Measurements from ENCODE around the gene ASAP3.

The ASAP3 gene

DNA sequence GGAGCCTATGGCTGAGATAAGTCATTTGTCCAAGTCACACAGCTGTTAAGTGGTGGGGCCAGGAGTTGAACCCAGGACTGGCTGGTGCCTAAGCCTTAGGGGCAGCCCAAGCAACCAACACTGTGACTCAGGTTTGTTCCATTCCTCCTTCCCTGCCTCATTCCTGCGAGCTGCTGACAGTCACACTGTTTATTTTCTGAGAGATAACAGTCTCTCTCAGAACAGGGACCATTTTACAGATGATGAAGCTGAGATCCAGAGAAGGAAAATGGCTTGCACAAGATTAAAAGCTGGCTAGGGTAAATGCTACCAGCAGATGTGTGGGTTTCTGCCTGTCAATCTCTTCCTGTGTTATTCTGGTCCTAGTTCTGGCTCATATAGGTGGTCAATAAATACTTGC, 35.1 kb downstream of the ASAP3 start:
- DNase-seq, result no peak

DNA sequence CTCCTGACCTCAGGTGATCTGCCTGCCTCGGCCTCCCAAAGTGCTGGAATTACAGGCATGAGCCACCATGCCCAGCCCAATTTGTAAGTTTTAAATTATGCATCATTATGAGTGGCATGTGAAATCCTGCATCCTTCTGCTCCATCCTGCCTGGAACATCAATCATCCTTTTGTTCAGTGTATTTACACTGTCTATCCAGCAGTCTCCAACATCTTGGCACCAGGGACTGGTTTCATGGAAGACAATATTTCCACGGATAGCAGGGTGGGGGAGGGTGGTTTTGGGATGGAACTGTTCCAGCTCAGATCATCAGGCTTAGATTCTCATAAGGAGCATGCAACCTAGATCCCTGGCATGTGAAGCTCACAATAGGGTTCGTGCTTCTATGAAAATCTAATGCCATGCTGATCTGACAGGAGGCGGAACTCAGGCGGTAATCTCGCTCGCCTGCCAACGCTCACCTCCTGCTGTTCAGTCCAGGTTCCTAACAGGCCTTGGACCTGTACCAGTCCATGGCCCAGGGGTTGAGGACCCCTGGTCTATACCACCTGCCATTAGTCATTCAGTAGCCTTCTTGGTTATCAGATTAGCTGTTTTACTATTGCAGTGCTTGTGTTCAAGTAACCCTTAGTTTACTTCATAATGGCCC, 37.2 kb downstream of the ASAP3 start:
- DNase-seq, result no peak

DNA sequence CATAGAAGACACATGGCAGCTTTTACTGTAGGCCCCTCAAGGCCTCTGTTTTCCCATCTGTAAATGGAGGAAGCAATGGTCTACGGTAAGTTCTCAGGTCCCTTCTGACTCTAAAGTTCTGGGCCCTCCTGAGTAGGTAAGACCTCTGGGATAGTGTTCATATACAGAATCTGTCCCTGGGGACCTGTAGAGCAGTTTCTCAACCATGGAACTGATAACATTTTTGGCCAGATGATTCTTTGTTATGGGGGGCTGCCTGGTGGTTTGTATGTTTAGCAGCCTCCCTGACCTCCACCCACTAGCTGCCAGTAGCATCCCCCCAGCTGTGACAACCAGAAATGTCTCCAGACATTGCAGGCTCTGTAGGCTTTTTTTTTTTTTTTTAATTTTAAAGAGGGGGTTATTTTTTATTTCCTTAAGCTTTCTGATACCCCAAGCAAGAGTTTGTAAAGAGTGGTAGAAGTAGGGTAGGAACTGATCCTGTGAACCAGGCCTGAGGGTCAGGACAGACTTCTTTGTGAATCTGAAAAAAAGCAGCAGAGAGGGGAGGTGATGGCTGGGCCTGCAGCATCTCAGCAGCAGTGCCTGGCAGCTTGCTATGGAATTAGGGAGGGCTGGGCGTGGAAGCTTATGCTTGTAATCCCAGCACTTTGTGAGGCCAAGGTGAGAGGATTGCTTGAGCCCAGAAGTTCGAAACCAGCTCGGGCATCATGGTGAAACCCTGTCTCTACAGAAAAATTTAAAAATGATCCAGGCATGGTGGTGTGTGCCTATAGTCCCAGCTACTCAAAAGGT, 39.2 kb downstream of the ASAP3 start:
- DNase-seq, result no peak

DNA sequence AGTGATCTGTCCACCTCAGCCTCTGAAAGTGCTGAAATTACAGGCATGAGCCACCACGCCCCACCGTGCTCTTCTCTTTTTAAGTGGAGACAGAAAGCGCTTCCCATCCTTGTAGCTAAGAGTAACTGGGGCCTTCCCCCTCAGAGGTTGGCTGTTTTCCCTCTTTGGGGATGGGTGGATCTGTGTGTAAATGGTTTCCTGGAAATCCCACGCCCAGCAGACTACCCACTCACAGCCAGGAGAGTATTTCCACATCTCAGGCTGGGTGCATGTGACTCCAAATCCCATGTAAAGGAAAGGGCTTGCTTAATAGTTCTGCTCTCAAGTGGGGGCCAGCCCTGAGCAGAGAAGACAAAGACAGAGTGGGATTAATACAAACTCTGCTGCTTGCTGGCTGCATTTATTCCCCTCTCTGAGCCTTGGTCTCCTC, 39.9 kb downstream of the ASAP3 start:
- DNase-seq, result no peak

DNA sequence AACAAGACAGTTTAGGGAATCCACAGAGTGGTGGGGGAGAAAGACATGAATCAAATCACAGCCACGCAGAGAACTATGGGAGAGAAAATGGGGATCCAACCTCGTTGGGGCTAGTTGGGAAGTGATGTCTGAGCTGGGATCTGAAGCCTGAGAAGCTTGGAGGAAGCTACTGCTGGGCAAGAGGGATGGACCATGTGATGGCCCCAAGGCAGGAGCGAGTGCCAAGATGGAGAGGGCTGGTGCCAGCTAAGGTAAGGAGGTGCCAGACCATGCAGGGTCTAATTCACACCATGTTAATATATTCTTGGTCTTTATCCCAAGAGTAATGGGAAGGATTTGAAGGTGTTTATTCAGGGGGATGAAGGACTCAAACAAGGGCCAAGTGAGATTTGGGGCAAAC, 41.2 kb downstream of the ASAP3 start:
- DNase-seq, result no peak

DNA sequence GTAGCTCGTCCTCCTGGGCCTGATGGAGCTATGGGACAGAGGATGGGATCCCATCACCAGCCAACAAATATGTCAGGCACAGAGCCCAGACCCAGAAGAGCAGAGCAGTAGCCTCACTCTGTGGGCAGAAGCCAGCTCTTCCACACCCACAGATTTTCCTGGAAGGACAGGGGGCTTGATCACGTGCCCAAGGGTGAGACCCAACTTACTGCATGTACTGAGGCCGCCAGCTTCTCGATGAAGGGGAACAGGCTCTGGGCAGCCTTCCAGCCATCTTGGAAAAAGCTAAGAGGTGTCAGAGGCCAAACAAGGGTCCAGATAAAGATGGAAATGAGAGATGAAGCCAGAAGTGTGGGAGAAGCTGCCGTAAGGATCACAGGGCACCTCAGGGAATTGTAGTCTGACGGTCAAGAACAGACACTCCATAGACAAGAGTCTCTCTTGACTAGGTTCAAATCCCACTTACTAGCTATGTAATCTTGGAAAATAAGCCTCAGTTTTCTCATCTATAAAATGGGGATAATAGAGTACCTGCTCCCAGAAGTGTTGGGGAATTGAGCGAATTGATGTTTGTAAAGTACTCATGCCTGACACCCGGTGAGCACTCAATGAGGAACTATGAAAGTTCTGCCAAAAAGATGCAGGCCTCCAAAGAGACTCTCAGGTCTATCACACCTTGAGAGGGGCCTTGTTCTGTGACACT, 42.4 kb downstream of the ASAP3 start:
- DNase-seq, result no peak

DNA sequence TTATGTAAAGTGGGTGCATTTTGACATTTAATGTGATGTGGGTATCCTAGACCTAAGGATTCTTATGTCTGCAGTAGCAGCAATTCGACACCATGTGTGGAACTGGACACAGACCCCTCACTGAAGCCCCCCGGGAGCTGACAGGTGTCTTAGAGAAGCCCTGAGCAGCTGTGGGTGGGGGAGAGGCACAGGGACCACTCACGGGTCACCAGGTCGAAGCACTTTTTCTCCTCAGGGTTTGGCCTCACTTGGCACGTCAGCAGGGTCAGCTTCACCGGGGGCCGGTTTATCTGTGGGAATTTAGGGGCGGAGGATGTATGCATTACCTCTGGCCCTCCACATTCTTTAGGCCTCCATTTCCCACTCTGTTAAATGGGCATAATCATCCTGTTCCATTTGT, 45.4 kb downstream of the ASAP3 start:
- DNase-seq, result no peak

DNA sequence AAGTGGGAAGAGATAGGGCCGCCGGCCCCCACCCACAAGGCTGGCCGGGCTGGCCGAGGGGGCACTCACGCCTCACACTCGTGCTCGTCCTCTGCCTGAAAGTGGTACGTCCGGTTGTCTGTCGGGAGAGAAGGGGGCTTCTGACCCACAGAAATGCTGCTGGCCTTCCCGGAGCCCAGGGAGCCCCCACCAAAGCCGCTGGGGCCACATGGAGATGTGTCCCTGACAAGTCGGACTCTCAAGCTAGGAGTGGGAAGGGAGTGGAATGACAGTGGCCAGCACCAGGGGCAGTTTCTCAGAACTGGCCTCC, 46.7 kb downstream of the ASAP3 start:
- no peak for DNase-seq

DNA sequence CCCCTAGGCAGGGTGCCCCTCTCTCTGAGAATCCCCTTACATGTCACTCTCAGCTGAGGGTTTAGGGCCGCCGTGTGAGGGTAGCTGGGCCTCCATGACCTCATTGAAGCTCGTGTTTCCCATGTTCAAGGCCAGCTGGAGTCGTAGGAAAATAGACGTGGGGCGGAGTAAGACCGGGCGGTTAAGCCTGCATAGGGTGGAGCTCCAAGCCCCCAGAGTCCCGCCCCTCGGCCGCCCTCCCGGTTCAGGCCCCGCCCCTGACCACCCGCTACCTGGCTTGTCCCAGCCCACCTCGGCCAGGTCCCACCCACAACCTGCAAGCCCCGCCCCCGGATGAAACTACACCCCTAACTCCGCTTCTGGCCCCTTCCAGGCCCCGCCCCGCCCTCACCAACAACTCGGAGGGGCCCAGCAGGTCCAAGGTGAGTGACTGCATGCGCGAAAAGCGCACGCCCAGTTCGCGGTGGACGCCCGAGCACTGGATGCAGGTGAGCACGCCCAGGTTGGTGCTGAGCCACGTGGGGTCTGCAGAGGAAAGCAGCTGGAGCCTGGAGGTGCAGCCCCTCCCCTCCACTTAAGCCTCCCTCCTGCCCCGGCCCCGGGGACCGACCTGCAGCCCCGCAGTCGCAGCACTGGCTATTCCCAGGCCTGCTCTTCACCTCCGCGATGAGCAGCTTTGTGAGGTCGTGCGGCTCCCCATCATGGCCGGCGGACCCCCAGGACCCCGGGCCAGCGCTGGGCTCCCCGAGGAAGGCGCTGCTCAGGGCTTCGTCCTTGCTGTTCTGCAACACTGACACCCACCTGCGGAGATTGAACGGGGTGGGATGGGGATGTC, 47.2 kb downstream of the ASAP3 start:
- no peak for DNase-seq

DNA sequence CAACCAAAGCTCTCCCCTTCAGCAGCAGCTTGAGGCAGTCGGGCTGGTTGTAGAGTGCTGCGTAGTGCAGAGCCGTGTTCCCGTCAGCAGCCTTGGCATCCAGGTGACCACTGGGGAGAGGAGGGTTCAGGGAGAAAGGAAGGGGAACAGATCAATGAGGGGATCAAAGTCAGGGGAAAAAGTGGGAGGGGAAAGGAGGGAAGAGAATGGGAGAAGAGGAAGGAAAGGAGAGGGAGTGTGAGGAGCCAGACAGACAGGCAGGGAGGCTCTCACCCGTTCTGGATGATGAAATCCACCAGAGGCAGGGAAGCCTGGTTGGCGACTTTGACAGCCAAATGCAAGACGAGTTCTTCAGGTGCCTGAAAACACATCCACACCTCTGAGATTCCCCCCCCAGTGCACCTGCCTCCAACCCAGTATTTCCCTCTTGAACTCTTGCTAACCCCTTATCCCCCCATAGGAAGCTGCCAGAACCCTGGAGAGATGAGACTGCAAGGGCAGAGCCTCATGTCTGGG, 49.7 kb downstream of the ASAP3 start:
- DNase-seq, result no peak

DNA sequence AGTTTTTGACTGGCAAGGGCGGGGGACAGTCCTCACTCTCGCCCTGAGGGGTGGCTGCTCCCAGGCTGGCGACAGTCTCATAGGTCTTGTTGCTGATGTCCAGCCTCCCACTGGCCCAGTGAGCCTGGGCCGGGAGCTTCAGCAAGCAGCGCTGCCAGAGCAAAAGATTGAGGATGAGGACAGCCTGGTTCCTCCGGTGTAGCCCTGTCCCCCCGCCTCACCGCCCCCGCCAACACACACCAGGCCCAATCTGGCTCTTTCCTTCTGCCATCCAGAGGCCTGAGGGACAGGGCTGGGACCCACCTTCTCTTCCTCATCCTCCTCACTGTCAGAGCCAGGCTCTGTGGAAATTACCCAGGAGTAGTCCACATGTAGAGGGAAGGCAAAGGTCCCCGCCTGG, 50.9 kb downstream of the ASAP3 start:
- no peak for DNase-seq

DNA sequence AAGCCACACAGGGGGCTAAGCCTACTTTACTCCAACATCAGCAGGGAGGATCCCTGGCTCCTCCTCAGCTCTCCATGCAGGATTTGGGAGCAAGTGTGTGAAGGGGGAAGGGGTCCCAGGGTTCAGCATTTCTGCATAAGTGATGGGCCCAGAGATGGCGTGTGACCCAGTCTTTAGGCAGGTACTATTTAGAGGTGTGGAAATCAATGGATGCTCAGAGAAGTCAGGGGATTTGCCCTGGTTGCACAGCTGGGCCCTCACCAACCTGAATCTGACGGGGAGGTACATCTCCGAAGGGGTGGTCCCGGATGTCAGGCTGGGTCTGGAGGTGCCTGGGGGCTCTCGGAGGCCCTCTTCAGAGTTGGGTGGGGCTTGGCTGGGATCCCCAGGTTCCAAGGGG, 52.5 kb downstream of the ASAP3 start:
- no peak for DNase-seq

DNA sequence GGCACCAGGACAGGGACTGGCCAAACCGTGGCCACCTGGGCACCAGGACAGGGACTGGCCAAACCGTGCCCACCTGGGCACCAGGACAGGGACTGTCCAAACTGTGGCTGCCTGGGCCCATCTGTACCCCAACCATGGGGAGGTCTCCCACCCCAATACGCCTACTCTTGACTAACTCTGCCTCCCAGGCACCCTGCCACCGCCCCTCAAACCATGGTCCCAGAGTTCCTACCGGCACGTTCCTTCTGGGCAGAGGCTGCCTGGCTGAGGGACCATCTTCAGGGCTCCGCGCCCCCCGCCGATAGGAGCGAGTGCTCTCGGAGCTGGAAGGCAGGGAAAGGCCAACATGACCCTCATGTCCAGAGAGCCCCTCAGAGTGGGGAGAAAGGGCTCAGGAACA, 53.2 kb downstream of the ASAP3 start:
- DNase-seq, result no peak

DNA sequence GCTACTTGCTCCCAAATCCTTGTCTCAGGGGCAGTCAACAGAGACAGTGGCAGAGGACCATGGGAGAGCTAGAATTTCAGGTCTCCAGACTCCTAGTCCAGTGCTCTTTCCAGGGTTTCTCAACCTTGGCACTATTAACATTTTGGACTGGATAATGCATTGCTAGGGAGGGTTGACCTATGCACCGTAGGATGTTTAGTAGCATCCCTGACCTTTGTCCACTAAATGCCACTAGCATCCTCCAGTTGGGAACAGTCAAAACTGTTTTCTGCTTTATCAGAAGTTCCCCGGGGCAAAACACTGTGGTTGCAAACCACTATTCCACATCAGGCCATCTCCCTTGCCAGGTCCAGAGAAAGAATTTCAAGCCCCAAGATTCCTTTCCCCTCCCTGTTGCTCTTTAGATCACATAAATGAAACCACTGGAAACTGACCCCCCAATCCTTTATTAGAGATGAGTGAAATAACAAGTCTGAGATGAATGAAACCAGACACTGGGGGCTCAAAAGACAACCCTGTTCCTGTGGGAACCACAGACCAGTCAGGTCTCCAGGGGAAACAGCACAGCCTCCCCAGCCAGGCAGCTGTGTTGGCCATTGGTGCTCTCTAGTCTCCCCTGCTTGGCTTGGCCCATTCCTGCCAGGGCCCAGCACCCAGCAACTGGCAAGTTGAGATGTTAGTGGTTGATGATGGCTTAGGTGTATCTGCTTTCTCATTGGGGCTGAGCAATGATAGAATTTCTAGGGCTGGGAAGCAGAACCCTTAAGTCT, 55.7 kb downstream of the ASAP3 start:
- no peak for DNase-seq

DNA sequence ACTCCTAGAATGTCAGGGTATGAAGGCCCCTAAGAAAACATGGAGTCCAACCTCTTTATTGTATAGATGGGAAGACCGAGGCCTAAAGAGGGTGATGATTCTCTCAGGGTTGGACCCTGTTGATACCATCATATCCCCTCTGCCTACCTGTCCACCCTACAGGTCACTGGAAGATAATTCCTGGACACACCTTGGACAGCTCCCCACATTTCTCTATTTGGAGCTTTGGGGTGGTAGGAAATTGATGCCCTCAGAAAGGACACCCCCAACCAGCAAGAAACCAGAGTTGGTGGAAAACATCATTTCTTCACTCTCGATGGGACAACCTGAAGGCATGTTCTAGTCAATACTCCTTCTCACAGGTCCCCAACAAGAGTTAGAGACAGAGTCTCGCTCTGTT, 56.4 kb downstream of the ASAP3 start:
- no peak for DNase-seq

DNA sequence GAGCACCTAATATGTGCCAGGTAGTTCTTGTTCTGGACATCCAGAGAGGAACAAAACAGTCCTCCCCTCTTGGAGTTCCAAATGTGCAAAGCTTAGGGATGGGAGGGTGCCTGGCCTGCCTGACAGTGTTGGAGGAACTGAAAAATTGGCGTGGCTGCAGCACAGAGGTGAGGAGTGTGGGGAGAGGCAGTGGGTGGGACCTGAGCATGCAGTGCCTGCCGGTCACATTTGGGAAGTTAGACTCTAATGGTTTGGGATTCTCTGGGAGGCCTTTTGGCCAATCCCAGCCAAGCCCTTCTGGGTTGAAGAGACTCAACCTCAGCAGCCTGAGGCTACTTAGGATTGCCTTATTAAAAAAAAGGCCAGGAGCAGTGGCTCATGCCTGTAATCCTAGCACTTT, 57.2 kb downstream of the ASAP3 start:
- DNase-seq, result no peak

DNA sequence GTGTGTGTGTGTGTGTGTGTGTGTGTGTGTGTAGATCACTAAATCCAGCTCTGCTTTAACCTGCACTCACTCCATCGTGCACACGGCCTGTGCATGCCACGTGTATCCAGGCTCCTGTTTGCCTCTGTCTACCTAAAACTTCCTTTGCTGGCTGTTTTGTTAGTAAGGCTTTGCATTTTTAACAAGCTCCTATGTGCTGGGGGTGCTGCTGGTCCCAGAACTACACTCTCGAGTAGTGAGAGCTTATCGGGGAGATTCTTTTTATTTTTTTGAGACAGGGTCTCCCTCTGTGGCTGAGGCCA, 58.8 kb downstream of the ASAP3 start:
- DNase-seq, result no peak

DNA sequence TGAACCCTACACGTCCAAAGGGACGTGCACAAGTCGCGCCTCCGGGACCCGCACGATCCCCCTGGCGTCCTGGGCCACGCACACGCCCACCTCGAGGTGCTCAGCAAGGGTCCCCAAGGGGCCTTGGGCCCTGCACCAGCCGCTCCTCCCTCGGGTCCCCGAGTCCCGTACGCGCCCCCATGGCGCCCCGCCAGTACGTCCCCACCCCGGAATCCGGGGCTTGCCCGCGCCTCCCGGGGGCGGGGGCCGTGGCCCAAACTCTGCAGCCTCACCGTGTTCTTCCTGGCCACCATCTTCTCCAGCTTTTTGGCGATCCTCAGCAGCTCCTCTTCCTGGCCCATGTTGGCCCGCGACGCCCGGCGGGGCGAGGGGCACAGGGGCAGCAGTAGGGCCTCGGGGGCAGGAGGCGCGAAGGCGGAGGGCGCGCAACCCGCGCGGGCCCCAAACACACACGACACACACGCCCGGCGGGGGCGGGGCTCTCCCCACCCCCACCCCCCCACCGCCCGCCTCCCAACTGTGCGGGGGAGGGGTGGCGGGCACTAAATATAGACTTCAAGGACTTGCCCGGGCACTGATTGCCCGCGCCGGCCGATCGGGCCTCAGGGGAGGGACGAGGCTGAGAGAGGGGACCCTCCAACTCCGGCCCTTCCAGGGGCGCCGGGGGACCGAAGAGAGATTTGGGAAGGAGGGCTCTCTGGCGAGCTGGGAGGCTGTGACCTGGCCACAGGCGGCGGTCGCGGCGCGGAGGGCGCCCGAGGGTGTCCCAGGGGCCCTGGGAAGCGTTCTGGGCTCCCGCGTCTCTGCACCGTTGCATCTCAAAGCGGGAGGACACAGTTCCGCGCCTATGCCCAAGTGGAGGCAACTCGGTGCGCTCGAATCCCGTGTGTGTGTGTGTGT, 59.4 kb downstream of the ASAP3 start, which contains the start of gene TCEA3:
Gene TCEA3 (minus strand): TSS at position 456 of the 900 bp plus-strand sequence. CDS start 115 bp downstream, at position 341.
- DNase-seq, result no peak

DNA sequence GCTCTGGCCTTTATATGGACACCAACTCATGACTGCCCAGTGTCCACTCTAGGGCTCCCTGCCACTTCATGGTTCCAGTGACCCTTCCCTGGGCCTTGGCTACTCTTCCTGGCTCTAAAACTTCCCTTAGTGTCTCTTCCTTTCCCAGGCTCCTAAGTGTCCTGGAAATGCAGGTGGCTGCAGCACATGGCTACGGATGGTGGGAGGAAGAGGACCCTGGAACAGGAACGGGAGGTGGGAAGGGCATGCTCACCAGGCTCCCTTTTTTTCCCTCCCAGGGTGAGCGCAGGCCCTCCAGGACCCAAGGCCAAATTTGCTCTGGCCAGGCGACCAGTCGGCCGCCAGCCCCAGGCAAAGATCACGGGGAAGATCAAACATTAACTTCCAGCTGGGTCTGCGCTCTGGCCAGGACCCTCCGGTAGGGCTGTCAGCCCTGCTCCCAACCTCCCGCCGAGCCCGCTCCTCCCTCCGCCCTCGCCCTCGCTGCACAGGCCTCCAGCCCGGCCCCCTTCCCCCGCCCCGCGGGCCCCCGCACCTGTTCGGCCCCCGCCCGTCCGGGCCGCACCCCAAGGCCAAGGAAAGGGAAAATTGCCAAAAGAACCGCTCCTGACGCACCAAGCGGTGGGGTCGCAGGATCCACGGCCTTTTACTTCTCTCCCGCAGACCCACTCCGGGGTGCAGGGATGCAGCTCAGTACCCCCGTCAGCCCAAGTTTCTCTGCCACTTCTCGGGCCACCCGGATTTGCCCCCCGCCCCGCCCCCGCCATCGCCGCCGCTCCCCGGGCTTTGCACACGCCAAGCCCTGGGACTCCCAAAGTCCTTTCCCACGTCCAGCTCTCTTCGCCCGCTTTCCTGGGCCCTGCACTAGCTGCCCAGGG, 60.3 kb downstream of the ASAP3 start:
- DNase-seq, result no peak

DNA sequence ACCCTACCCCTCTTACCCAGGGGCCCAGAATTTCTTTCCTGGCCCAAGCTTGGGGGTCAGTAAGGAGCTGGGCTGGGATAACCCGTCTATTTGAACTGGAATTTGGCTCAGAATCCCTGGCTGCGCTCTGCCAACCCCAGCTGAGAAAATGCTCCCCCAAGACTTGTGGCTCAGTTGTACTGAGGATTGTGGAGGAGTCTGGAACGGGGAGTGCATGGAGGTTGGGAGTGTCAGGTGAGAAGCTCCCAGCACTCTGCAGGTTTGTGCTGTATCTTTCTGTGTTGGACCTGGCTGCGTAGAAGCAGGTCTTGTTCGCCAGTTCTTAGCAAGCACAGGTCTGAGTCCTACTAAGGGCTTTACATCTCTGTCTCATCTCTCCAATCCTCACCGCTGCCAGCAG, 61.0 kb downstream of the ASAP3 start:
- DNase-seq, result no peak
